Subcutaneous adipose tissue (tissue), 4 donors: Measurements from ENCODE around the gene GSPT2. TPM values are rescaled to one million over a fixed set of nuclear protein-coding genes. Genes with fewer than 3 reads are reported as not detected.

Experiments
- CTCF ChIP-seq: fragments of 450-650 bp; IDR thresholded peaks from one replicate; pipeline ENCODE4 v1.5.1; 2016; ENCODE audit warnings: low read depth, mild to moderate bottlenecking, control low read depth, antibody characterized with exemption, moderate library complexity
- total RNA-seq, 4 donors: library from RNA; depleted of rRNA; stranded (reverse); fragments of >200 nt; gene quantifications; one replicate each; pipeline ENCODE4 v1.1.0, GENCODE V29; 2016

The GSPT2 gene
- total RNA-seq, 4 donors from 2014 or later: 2.6 to 5.9 (median 5.1) TPM

GRCh38 chrX:51747671-51748070 lies 4.4 kb downstream of the GSPT2 start:
- no peak for TF ChIP-seq CTCF

GRCh38 chrX:51759055-51759839 lies 16.0 kb downstream of the GSPT2 start:
- no peak for TF ChIP-seq CTCF

GRCh38 chrX:51760657-51761056 lies 17.4 kb downstream of the GSPT2 start:
- TF ChIP-seq CTCF: no peak

GRCh38 chrX:51766546-51766945 lies 23.3 kb downstream of the GSPT2 start:
- no peak for TF ChIP-seq CTCF

- no peak for TF ChIP-seq CTCF
These were observed 33.6 kb downstream of the GSPT2 start for GRCh38 chrX:51776851-51777250.

GRCh38 chrX:51779306-51779705 lies 36.1 kb downstream of the GSPT2 start:
- no peak for TF ChIP-seq CTCF

- TF ChIP-seq CTCF: no peak
These were observed 51.9 kb downstream of the GSPT2 start for GRCh38 chrX:51795136-51795535.

Other genes starting within 250 kb of the GSPT2 start
- 1 to 10 TPM in 2 of 4 donors, under 1 TPM in 1, not detected in 1; 0.82 to 2.7 (median 2.0) TPM for gene NUDT11, start 246.8 kb upstream of the GSPT2 start, total RNA-seq
- gene CENPVL3, start 124.5 kb upstream of the GSPT2 start, total RNA-seq: not detected
- not detected for gene CENPVL2, start 60.6 kb upstream of the GSPT2 start, total RNA-seq
- gene CENPVL1, start 32.9 kb upstream of the GSPT2 start, total RNA-seq: not detected
- gene MAGED1, start 150.2 kb downstream of the GSPT2 start, total RNA-seq: 10 to 100 TPM; 21.4 to 39.0 (median 23.7) TPM